K562 (cell line): ENCODE results near the gene KRIT1. TPM values are rescaled to one million over a fixed set of nuclear protein-coding genes. Genes with fewer than 3 reads are reported as not detected.

ENCODE experiments used
- BRCA1 ChIP-seq, 2 experiments: fragments of 450-650 bp in 1 of 2; sonication (generic) in 1 of 2; formaldehyde crosslinking in 1 of 2; IDR thresholded peaks; 2 replicates each; pipeline versions ENCODE4 v1.5.0 to v1.6.1; 2017 to 2020; ENCODE audit warnings: mild to moderate bottlenecking in 1 of 2, missing genetic modification reagents in 1 of 2
- E2F3 ChIP-seq: fragments of 250-450 bp; sonication (Bioruptor Pico); IDR thresholded peaks from 2 replicates; pipeline ENCODE4 v1.4.0; 2020; ENCODE audit warnings: mild to moderate bottlenecking
- NR2C2 ChIP-seq, 2 experiments: fragments of 200-800 bp in 1 of 2; sonication (Bioruptor generic) in 1 of 2; sonication (generic) in 1 of 2; formaldehyde crosslinking in 1 of 2; IDR thresholded peaks; 2 replicates each; pipeline versions ENCODE4 v1.6.1 to v1.8.0; 2016 to 2022; ENCODE audit warnings: mild to moderate bottlenecking in 1 of 2, missing compliant biosample characterization in 1 of 2, missing genetic modification characterization in 1 of 2, missing genetic modification reagents in 1 of 2
- PML ChIP-seq: IDR thresholded peaks from 2 replicates; pipeline ENCODE4 v1.6.1; 2012; ENCODE audit warnings: low read length, inconsistent platforms
- POLR2B ChIP-seq: fragments of 450-650 bp; IDR thresholded peaks from 2 replicates; pipeline ENCODE4 v1.6.1; 2018; ENCODE audit warnings: low read depth; ENCODE audit not compliant: partially characterized antibody
- RFX1 ChIP-seq: fragments of 450-650 bp; IDR thresholded peaks from 2 replicates; pipeline ENCODE4 v1.6.1; 2016; ENCODE audit warnings: mild to moderate bottlenecking, moderate library complexity
- SAFB ChIP-seq: fragments of 200-400 bp; formaldehyde crosslinking; IDR thresholded peaks from 2 replicates; pipeline ENCODE4 v1.6.1; 2017; ENCODE audit warnings: low read depth, low read length, borderline replicate concordance
- SAP30 ChIP-seq: fragments of 200-600 bp; sonication (generic); IDR thresholded peaks from 2 replicates; pipeline ENCODE4 v1.6.1; 2012; ENCODE audit warnings: borderline replicate concordance, low read depth, mild to moderate bottlenecking, moderate library complexity, low read length, control low read depth, inconsistent platforms; ENCODE audit not compliant: insufficient read depth, poor library complexity, severe bottlenecking
- SRSF9 ChIP-seq: fragments of 200-400 bp; formaldehyde crosslinking; IDR thresholded peaks from 2 replicates; pipeline ENCODE4 v1.6.1; 2017; ENCODE audit warnings: low read depth, low read length, borderline replicate concordance
- ZNF124 ChIP-seq: sonication (generic); formaldehyde crosslinking; IDR thresholded peaks from 2 replicates; pipeline ENCODE4 v1.8.1; 2022; ENCODE audit warnings: missing genetic modification reagents
- ZNF175 ChIP-seq: fragments of 200-800 bp; sonication (Bioruptor generic); IDR thresholded peaks from 2 replicates; pipeline ENCODE4 v1.6.1; 2016; ENCODE audit warnings: low read depth, mild to moderate bottlenecking, missing genetic modification characterization, missing compliant biosample characterization
- ZNF589 ChIP-seq: fragments of 200-800 bp; sonication (Bioruptor generic); IDR thresholded peaks from 2 replicates; pipeline ENCODE4 v1.6.1; 2016; ENCODE audit warnings: low read depth, missing genetic modification characterization, missing compliant biosample characterization
- ZNF717 ChIP-seq: fragments of 250-450 bp; sonication (Bioruptor Pico); IDR thresholded peaks from 2 replicates; pipeline ENCODE4 v1.5.0; 2021
- polyA plus RNA-seq, 8 experiments: library from polyadenylated mRNA; depleted of rRNA in 4 of 8; stranded (reverse) in 5 of 8; unstranded in 3 of 8; fragments of >200 nt; fragmentation: Nextera tagmentation in 2 of 8; fragmentation: Illumina TruSeq in 1 of 8; extraction: Ambion mirVana in 2 of 8; extraction: Trizol in 1 of 8; gene quantifications; 2 replicates each; pipeline versions ENCODE4 v1.2.1 to v1.2.3, GENCODE V29; 2011 to 2014; ENCODE audit warnings: inconsistent platforms in 1 of 8, missing spikeins in 1 of 8
- total RNA-seq, 7 experiments: library from RNA; depleted of rRNA in 6 of 7; stranded (reverse); fragments of >200 nt in 6 of 7; fragmentation: Illumina TruSeq in 2 of 7; extraction: Trizol in 2 of 7; gene quantifications; 2 replicates each; pipeline versions ENCODE4 v1.2.1 to v1.2.3, GENCODE V29; 2011 to 2021; ENCODE audit warnings: low replicate concordance in 1 of 7
- TF ChIP-seq, protein P1 (sequence below): fragments of 250-450 bp; sonication (Bioruptor Pico); IDR thresholded peaks from 2 replicates; pipeline ENCODE4 v1.4.0; 2020; ENCODE audit warnings: mild to moderate bottlenecking, moderate library complexity
- TF ChIP-seq, protein P2 (sequence below): fragments of 200-800 bp; sonication (Bioruptor generic); IDR thresholded peaks from 2 replicates; pipeline ENCODE4 v1.6.1; 2017; ENCODE audit warnings: missing genetic modification characterization, missing compliant biosample characterization
- TF ChIP-seq, protein P3 (sequence below): fragments of 200-400 bp; formaldehyde crosslinking; IDR thresholded peaks from 2 replicates; pipeline ENCODE4 v1.6.1; 2017; ENCODE audit warnings: mild to moderate bottlenecking, low read depth, low read length, moderate library complexity
- TF ChIP-seq, protein P4 (sequence below): fragments of 450-650 bp; IDR thresholded peaks from 2 replicates; pipeline ENCODE4 v1.6.1; 2018; ENCODE audit warnings: mild to moderate bottlenecking, low read depth; ENCODE audit not compliant: partially characterized antibody

KRIT1 gene
- total and polyA plus RNA-seq, 9 of the 15 experiments (the other 6 are each of a cell fraction or from before 2014, with no cell fraction given): 21.5 to 81.4 (median 55.9) TPM

DNA sequence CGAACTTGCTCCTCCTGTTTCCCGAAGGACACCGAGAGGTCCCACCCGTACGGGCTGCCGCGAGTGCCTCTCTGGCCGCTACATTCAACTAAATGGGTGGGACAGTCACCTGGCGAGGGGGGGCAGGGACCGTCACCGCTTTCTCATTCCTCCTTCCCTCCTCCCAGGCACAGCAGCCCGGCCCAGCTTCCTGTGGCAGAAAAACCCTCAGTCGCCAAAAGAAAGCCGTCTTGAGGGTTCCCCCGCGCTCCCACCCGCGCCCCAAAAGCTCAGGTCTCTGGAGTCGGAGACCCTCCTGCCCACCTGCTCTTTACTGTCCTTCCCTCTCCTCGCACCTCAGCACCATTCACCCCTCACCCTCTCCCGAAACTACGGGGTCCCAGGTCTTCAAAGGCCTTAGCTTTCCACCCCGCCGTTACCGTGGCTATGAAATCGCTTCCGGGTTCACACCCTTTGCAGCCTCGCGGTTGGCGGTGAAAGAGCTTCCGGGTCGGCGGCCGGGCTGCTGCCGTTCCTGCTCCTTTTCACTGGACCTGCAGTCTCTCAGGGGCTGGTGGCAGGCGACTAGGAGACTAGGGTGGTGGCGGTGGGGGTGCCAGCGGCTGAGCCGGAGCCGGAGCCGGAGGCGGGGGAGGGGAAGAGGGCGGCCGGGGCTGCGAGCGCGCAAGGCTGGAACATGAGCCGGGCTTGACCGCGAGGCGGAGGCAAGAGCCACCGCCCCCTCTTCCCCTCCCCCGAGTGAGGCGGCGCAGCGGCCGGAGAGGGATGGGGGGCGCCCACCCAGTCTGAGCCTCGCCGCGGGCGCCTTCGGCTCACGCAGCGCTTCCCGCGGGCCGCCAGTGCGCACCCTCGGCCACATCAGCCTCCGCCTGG, at the start of gene KRIT1, which contains the start of gene ANKIB1 (continued):
- TF ChIP-seq SAP30: peak; percentile 59
- TF ChIP-seq, protein P1, sequence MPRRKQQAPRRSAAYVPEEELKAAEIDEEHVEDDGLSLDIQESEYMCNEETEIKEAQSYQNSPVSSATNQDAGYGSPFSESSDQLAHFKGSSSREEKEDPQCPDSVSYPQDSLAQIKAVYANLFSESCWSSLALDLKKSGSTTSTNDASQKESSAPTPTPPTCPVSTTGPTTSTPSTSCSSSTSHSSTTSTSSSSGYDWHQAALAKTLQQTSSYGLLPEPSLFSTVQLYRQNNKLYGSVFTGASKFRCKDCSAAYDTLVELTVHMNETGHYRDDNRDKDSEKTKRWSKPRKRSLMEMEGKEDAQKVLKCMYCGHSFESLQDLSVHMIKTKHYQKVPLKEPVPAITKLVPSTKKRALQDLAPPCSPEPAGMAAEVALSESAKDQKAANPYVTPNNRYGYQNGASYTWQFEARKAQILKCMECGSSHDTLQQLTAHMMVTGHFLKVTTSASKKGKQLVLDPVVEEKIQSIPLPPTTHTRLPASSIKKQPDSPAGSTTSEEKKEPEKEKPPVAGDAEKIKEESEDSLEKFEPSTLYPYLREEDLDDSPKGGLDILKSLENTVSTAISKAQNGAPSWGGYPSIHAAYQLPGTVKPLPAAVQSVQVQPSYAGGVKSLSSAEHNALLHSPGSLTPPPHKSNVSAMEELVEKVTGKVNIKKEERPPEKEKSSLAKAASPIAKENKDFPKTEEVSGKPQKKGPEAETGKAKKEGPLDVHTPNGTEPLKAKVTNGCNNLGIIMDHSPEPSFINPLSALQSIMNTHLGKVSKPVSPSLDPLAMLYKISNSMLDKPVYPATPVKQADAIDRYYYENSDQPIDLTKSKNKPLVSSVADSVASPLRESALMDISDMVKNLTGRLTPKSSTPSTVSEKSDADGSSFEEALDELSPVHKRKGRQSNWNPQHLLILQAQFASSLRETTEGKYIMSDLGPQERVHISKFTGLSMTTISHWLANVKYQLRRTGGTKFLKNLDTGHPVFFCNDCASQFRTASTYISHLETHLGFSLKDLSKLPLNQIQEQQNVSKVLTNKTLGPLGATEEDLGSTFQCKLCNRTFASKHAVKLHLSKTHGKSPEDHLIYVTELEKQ (CRISPR knock-in tag): no peak
- 0 out of 2 replicates have a peak, but pooled peaks have one; percentile 26 for TF ChIP-seq ZNF717 (CRISPR knock-in tag)
- no peak for TF ChIP-seq ZNF124 (CRISPR knock-in tag)
- TF ChIP-seq ZNF175 (CRISPR knock-in tag): 0 out of 2 replicates have a peak, but pooled peaks have one; percentile 50
- TF ChIP-seq, protein P2, sequence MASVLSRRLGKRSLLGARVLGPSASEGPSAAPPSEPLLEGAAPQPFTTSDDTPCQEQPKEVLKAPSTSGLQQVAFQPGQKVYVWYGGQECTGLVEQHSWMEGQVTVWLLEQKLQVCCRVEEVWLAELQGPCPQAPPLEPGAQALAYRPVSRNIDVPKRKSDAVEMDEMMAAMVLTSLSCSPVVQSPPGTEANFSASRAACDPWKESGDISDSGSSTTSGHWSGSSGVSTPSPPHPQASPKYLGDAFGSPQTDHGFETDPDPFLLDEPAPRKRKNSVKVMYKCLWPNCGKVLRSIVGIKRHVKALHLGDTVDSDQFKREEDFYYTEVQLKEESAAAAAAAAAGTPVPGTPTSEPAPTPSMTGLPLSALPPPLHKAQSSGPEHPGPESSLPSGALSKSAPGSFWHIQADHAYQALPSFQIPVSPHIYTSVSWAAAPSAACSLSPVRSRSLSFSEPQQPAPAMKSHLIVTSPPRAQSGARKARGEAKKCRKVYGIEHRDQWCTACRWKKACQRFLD (CRISPR knock-in tag): no peak
- peak; percentile 99 for TF ChIP-seq NR2C2 (CRISPR knock-in tag; IDR thresholded peaks at IDR 0.05)
- TF ChIP-seq NR2C2 (tag; IDR thresholded peaks at IDR 0.05): peak; percentile 100
- peak; percentile 76 for TF ChIP-seq RFX1
- TF ChIP-seq, protein P3, sequence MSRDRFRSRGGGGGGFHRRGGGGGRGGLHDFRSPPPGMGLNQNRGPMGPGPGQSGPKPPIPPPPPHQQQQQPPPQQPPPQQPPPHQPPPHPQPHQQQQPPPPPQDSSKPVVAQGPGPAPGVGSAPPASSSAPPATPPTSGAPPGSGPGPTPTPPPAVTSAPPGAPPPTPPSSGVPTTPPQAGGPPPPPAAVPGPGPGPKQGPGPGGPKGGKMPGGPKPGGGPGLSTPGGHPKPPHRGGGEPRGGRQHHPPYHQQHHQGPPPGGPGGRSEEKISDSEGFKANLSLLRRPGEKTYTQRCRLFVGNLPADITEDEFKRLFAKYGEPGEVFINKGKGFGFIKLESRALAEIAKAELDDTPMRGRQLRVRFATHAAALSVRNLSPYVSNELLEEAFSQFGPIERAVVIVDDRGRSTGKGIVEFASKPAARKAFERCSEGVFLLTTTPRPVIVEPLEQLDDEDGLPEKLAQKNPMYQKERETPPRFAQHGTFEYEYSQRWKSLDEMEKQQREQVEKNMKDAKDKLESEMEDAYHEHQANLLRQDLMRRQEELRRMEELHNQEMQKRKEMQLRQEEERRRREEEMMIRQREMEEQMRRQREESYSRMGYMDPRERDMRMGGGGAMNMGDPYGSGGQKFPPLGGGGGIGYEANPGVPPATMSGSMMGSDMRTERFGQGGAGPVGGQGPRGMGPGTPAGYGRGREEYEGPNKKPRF: no peak
- no peak for TF ChIP-seq BRCA1 (IDR thresholded peaks at IDR 0.05)
- no peak for TF ChIP-seq BRCA1 (CRISPR knock-in tag; IDR thresholded peaks at IDR 0.05)
- peak; percentile 77; the same call in 1 of the 2 replicates for TF ChIP-seq PML
- TF ChIP-seq E2F3 (CRISPR knock-in tag): peak; percentile 58
- TF ChIP-seq ZNF589 (CRISPR knock-in tag): no peak
- no peak for TF ChIP-seq SRSF9
- TF ChIP-seq POLR2B: peak; percentile 95
- TF ChIP-seq, protein P4, sequence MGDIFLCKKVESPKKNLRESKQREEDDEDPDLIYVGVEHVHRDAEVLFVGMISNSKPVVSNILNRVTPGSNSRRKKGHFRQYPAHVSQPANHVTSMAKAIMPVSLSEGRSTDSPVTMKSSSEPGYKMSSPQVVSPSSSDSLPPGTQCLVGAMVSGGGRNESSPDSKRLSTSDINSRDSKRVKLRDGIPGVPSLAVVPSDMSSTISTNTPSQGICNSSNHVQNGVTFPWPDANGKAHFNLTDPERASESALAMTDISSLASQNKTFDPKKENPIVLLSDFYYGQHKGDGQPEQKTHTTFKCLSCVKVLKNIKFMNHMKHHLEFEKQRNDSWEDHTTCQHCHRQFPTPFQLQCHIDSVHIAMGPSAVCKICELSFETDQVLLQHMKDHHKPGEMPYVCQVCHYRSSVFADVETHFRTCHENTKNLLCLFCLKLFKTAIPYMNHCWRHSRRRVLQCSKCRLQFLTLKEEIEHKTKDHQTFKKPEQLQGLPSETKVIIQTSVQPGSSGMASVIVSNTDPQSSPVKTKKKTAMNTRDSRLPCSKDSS: no peak
- peak; percentile 29; the same call in 1 of the 2 replicates for TF ChIP-seq SAFB
